Astrocyte of the cerebellum (primary cell): ENCODE data around the gene CNDP1.

ENCODE experiments used
- DNase-seq: peaks from one replicate; pipeline ENCODE4 v3.0.0-alpha.2; 2011; ENCODE audit warnings: low read depth
- H3K4me3 ChIP-seq: 2 replicates; pipeline ENCODE4 v1.5.1; 2011; ENCODE audit warnings: mild to moderate bottlenecking, low read depth, low read length, moderate library complexity
- CTCF ChIP-seq: IDR thresholded peaks from 2 replicates; pipeline ENCODE4 v1.5.1; 2012; ENCODE audit warnings: low read length, low read depth, moderate library complexity, mild to moderate bottlenecking; ENCODE audit errors: missing control alignments
- in situ Hi-C: cut with HindIII; loops from 2 replicates; pipeline ENCODE4 v1.10.0; 2017; ENCODE audit warnings: low sequenced_read_pairs

The CNDP1 gene

GRCh38 chr18:74515620-74516231 lies 18.6 kb upstream of the CNDP1 start:
- DNase-seq: no peak
- no peak overlapping the region for H3K4me3 ChIP-seq
- in situ Hi-C loops: no loop called here
- TF ChIP-seq CTCF: no peak

- in situ Hi-C loops: no loop called here
- no peak overlapping the region for H3K4me3 ChIP-seq
- TF ChIP-seq CTCF: no peak
- DNase-seq: no peak
These were observed 17.7 kb upstream of the CNDP1 start for GRCh38 chr18:74516271-74517235.

DNA sequence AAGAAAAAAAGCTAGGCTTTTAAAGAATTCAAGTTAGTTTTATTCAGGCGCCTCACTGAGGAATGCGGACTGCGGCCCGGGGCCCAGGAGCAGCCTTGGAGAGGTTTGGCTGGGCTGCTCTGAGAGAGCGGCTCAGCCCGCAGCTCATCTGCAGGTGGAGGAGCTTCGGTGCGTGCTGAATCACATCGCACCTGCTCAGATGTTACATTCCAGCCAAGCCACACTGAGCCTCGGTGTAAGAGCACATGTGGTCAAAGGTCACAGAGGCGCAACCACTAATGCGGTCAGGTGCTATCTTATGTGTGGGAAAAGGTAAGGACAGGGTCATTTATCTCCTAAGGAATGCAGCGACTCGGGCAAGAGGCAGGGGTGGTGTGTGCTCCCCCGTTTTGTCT lies 17.1 kb upstream of the CNDP1 start:
- in situ Hi-C loops: no loop called here
- no peak for TF ChIP-seq CTCF
- no peak overlapping the region for H3K4me3 ChIP-seq
- DNase-seq: no peak

- no peak for TF ChIP-seq CTCF
- DNase-seq: no peak
- no peak overlapping the region for H3K4me3 ChIP-seq
- in situ Hi-C loops: no loop called here
These were observed 15.6 kb upstream of the CNDP1 start for GRCh38 chr18:74518456-74519295.

- no peak overlapping the region for H3K4me3 ChIP-seq
- in situ Hi-C loops: no loop called here
- no peak for TF ChIP-seq CTCF
- no peak for DNase-seq
These were observed 14.8 kb upstream of the CNDP1 start for GRCh38 chr18:74519320-74520095.
